Measurements from ENCODE around the gene ZCCHC3.
"Not testable (repeated sequence)": the region's sequence is repeated elsewhere in the genome, so short reads cannot be mapped to it uniquely, and the experiment has no call there.

Gene ZCCHC3

GRCh38 chr20:311609-312008 lies 14.2 kb downstream of the ZCCHC3 start:
- DNase-seq (ENCODE audit: low read depth in 4 of 4, low spot score in 1 of 4), result no peak

- DNase-seq (ENCODE audit: low read depth in 4 of 4, low spot score in 1 of 4), result no peak
Measured at GRCh38 chr20:312067-312466, 14.7 kb downstream of the ZCCHC3 start.

GRCh38 chr20:312866-313265 lies 15.5 kb downstream of the ZCCHC3 start:
- DNase-seq (ENCODE audit: low read depth in 4 of 4, low spot score in 1 of 4), result no peak

DNA sequence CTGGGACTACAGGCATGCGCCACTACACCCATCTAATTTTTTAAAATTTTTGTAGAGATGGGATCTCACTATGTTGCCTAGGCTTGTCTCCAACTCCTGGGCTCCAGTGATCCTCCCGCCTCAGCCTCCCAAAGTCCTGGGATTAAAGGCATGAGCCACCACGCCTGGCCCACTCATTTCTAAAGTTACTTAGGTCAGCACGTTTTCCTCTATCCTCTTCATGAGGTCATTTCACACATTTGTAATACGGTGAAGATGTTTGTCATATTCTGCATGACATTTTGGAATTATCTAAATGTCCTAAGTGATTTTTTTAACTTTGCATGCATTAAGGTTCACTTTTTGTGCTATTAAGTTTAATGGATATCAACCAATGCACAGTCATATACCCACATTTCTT lies 16.0 kb downstream of the ZCCHC3 start:
- DNase-seq (ENCODE audit: low read depth in 4 of 4, low spot score in 1 of 4), result no peak

GRCh38 chr20:313948-314347 lies 16.6 kb downstream of the ZCCHC3 start:
- DNase-seq (ENCODE audit: low read depth in 4 of 4, low spot score in 1 of 4), result no peak

GRCh38 chr20:316316-317068 lies 19.1 kb downstream of the ZCCHC3 start:
- no peak for DNase-seq (ENCODE audit: low read depth in 4 of 4, low spot score in 1 of 4)

- peak; percentile 75 to 90 (median 87) for DNase-seq (ENCODE audit: low read depth in 4 of 4, low spot score in 1 of 4)
Measured at GRCh38 chr20:324177-325044, 27.0 kb downstream of the ZCCHC3 start.

- peak; percentile 95 to 97 (median 96) for DNase-seq (ENCODE audit: low read depth in 4 of 4, low spot score in 1 of 4)
Measured at GRCh38 chr20:325045-325888, 27.9 kb downstream of the ZCCHC3 start, which contains the start of gene SOX12. SOX12 (plus strand) TSS chr20:325552; CDS start chr20:325925, 373 bp downstream.

DNA sequence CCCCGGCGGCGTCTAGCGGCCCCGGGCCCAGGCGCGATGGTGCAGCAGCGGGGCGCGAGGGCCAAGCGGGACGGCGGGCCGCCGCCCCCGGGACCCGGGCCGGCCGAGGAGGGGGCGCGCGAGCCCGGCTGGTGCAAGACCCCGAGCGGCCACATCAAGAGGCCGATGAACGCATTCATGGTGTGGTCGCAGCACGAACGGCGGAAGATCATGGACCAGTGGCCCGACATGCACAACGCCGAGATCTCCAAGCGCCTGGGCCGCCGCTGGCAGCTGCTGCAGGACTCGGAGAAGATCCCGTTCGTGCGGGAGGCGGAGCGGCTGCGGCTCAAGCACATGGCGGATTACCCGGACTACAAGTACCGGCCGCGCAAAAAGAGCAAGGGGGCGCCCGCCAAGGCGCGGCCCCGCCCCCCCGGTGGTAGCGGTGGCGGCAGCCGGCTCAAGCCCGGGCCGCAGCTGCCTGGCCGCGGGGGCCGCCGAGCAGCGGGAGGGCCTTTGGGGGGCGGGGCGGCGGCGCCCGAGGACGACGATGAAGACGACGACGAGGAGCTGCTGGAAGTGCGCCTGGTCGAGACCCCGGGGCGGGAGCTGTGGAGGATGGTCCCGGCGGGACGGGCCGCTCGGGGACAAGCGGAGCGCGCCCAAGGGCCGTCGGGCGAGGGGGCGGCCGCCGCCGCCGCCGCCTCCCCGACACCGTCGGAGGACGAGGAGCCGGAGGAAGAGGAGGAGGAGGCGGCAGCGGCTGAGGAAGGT lies 28.7 kb downstream of the ZCCHC3 start:
- no peak for DNase-seq (ENCODE audit: low read depth in 4 of 4, low spot score in 1 of 4)

DNA sequence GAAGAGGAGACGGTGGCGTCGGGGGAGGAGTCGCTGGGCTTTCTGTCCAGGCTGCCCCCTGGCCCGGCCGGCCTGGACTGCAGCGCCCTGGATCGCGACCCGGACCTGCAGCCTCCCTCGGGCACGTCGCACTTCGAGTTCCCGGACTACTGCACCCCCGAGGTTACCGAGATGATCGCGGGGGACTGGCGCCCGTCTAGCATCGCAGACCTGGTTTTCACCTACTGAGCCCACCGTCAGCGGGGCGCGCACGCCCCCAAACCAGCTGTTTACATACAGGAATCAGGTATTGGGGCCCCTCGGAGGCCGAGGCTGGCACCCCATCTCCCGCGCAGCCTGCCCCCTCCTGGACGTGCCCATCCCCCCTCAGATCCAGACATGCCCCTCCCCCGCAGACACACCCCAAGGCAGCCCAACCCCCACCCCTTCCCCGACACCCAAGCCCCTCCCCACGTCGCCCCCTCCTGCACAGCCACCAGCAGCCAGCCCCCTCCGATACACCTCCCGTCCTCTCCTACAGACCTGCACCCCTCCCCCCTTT lies 29.3 kb downstream of the ZCCHC3 start:
- DNase-seq (ENCODE audit: low read depth in 4 of 4, low spot score in 1 of 4), result no peak

DNA sequence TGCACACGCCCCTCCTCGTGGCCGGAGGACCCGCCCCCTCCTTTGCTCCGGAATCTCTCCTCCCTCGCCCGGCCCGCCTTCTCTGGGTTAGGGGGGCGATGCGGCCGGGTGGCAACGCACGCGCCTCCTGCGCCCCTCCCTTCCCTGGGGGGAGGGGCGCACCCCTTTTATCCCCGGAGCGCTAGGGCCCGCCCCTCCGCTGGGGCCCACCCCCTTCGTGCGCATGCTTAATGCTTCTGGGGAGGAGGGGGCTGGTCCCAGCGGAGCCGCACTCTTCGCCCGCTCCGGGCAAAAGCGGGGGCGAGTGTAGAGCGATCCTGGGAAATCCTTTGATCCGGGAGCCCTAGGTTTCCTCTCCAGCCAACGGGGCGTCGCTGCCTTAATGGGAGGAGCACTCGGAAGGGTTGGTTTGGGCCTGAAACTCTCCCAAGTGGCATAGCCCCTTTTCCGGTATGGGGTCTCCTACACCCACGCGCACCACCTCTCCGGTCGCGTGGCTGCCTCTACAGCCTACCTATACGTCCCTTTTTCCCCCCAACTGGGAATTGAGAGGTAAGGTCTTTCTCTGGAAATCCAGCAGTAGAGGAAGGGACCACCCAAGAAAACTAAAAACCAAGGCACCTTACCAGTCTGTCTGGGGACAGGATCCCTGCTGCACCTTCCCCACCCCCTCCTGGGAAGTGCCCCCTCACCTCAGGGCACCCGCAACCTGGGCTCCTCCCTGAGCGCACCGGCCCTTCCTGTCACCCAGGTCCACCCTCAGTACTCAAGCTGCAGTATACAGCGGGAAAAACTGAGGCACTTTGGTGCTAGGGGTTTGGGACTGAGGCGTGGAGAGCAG lies 30.0 kb downstream of the ZCCHC3 start:
- peak in 2 of 4 experiments; percentile 54 to 69 for DNase-seq (ENCODE audit: low read depth in 4 of 4, low spot score in 1 of 4)

GRCh38 chr20:328027-328974 lies 30.9 kb downstream of the ZCCHC3 start:
- DNase-seq (ENCODE audit: low read depth in 4 of 4, low spot score in 1 of 4), result no peak

DNA sequence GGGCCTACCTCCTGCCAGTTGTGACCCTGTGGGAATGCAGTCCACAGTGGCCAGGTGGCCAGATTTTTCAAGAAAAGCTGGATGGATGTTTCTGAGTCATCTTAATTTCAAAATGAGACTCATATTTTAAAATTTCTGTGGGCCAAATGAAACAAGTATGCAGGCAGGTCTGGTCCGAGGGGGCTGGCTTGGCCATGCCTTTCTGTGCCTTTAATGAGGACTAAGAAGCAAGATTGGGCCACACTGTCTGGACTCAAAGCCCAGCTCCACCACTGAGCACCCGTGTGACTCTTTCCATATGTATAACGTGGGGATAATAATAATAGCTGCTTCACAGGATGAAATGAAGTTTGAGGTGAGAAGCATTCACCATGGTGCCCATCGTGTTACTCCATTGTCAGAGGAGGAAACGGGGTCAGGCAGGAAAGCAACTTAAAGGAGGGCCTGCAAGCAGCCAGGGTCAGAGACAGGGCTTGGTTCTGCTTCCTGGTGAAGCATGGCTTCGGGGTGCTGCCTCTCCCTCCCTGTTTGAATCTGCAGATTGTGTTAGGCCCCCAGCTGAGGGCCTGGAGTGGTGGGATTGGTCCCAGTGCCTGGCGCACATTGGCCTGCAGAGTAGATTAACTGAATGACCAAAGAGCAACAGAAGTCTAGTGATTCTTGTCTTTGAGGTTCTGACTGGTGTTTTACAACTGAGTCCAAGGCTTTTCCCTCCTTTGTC lies 31.8 kb downstream of the ZCCHC3 start:
- DNase-seq (ENCODE audit: low read depth in 4 of 4, low spot score in 1 of 4), result no peak

DNA sequence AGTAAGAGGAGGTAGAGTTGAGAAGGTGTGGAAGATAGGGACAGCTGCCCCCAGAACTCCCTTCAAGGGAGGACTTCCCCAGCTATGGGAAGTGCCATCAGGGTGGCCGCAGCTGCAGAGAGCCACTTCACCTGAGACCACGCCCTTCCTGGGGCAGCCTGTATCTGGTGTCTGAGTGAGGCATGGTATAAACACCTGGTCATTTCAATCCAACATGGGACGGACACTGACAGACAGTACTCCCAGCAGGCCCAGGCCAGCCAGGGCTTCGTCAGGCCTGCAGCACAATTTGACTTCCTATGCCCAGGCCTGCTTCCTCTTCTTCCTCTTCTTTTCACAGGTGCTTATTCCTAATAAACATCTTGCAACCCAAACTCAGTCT lies 32.5 kb downstream of the ZCCHC3 start:
- no peak for DNase-seq (ENCODE audit: low read depth in 4 of 4, low spot score in 1 of 4)

- DNase-seq (ENCODE audit: low read depth in 4 of 4, low spot score in 1 of 4), result no peak
Measured at GRCh38 chr20:330233-331149, 33.1 kb downstream of the ZCCHC3 start.

GRCh38 chr20:334578-334977 lies 37.2 kb downstream of the ZCCHC3 start:
- no peak for DNase-seq (ENCODE audit: low read depth in 4 of 4, low spot score in 1 of 4)

GRCh38 chr20:336040-336439 lies 38.7 kb downstream of the ZCCHC3 start:
- DNase-seq (ENCODE audit: low read depth in 4 of 4, low spot score in 1 of 4), result not testable (repeated sequence)
